SK-N-SH (cell line): ENCODE data around the gene AFF3. TPM values are rescaled to one million over a fixed set of nuclear protein-coding genes. Genes with fewer than 3 reads are reported as not detected.

Experiments used
- CTCF ChIA-PET: fragments of 300-600, 350-600 bp; formaldehyde crosslinking; extraction: SDS; loops from one replicate; lab custom pipeline; 2021; lab: Yijun Ruan, JAX
- POLR2A ChIA-PET: fragments of 350-600 bp; sonication (Branson Sonifier 250); formaldehyde crosslinking; extraction: SDS; loops from one replicate; lab custom pipeline; 2020; ENCODE audit warnings: antibody characterized with exemption, inconsistent platforms; lab: Yijun Ruan, JAX
- DNase-seq: peaks from one replicate; pipeline ENCODE4 v3.0.0; 2012
- H2AFZ ChIP-seq: fragments of 200-600 bp; sonication (generic); 2 replicates; pipeline ENCODE4 v1.8.1; 2016; ENCODE audit warnings: antibody characterized with exemption, mild to moderate bottlenecking, low read depth
- H3F3A ChIP-seq: fragments of 200-600 bp; sonication (generic); replicated peaks from 2 replicates; pipeline ENCODE3; 2016; ENCODE audit warnings: antibody characterized with exemption, mild to moderate bottlenecking; ENCODE audit not compliant: insufficient read depth
- H3K27ac ChIP-seq, 2 experiments: fragments of 200-500 bp in 1 of 2; fragments of 200-600 bp in 1 of 2; sonication (Bioruptor generic) in 1 of 2; sonication (generic), shearing (Covaris generic) in 1 of 2; 2 replicates each; pipeline versions ENCODE4 v1.5.1 to v1.6.1; 2014 to 2016; ENCODE audit warnings: low read depth in 2 of 2, inconsistent platforms in 1 of 2, low read length in 1 of 2, mild to moderate bottlenecking in 1 of 2, mixed read lengths in 1 of 2
- H3K27me3 ChIP-seq: fragments of 200-600 bp; sonication (generic), shearing (Covaris generic); 2 replicates; pipeline ENCODE4 v1.6.1; 2016; ENCODE audit warnings: mixed run types; ENCODE audit not compliant: insufficient read depth
- H3K36me3 ChIP-seq, 2 experiments: fragments of 200-500 bp in 1 of 2; fragments of 200-600 bp in 1 of 2; sonication (Bioruptor generic) in 1 of 2; sonication (generic) in 1 of 2; replicated peaks in 1 of 2; 2 replicates each; pipeline versions ENCODE3 to v1.5.1; 2014 to 2016; ENCODE audit warnings: low read length in 1 of 2, mild to moderate bottlenecking in 1 of 2; ENCODE audit not compliant: insufficient read depth in 2 of 2, control insufficient read depth in 1 of 2
- H3K4me1 ChIP-seq, 2 experiments: fragments of 200-500 bp in 1 of 2; fragments of 200-600 bp in 1 of 2; sonication (Bioruptor generic) in 1 of 2; sonication (generic), shearing (Covaris generic) in 1 of 2; 2 replicates each; pipeline versions ENCODE4 v1.5.1 to v1.6.1; 2014 to 2016; ENCODE audit warnings: low read depth in 1 of 2, low read length in 1 of 2, mixed run types in 1 of 2; ENCODE audit not compliant: insufficient read depth in 2 of 2, control insufficient read depth in 1 of 2
- H3K4me2 ChIP-seq: fragments of 200-600 bp; sonication (generic), shearing (Covaris generic); 2 replicates; pipeline ENCODE4 v1.6.1; 2017; ENCODE audit warnings: mixed run types
- H3K4me3 ChIP-seq, 2 experiments: fragments of 200-500 bp in 1 of 2; fragments of 200-600 bp in 1 of 2; sonication (Bioruptor generic) in 1 of 2; sonication (generic), shearing (Covaris generic) in 1 of 2; 2 replicates each; pipeline versions ENCODE4 v1.5.1 to v1.8.1; 2014 to 2016; ENCODE audit warnings: low read depth in 2 of 2, inconsistent platforms in 1 of 2, low read length in 1 of 2, mild to moderate bottlenecking in 1 of 2, mixed read lengths in 1 of 2, moderate library complexity in 1 of 2
- H3K79me2 ChIP-seq: fragments of 200-600 bp; sonication (generic); 2 replicates; pipeline ENCODE4 v1.8.1; 2017; ENCODE audit warnings: mild to moderate bottlenecking; ENCODE audit not compliant: insufficient read depth
- H3K9ac ChIP-seq: fragments of 200-600 bp; sonication (generic); 2 replicates; pipeline ENCODE4 v1.6.1; 2017; ENCODE audit warnings: mixed run types
- H3K9me2 ChIP-seq: fragments of 200-600 bp; sonication (generic); 2 replicates; pipeline ENCODE4 v1.6.1; 2017; ENCODE audit warnings: mixed run types
- H3K9me3 ChIP-seq: fragments of 200-600 bp; sonication (generic); 2 replicates; pipeline ENCODE4 v1.6.1; 2017; ENCODE audit warnings: mixed run types, mild to moderate bottlenecking, moderate library complexity
- H4K20me1 ChIP-seq: fragments of 200-600 bp; sonication (generic); 2 replicates; pipeline ENCODE4 v1.6.1; 2017; ENCODE audit warnings: mild to moderate bottlenecking, mixed run types; ENCODE audit not compliant: insufficient read depth
- CTCF ChIP-seq: fragments of 200-600 bp; sonication (generic); IDR thresholded peaks from 2 replicates; pipeline ENCODE4 v1.6.1; 2017; ENCODE audit warnings: antibody characterized with exemption, mild to moderate bottlenecking, moderate library complexity
- ELF1 ChIP-seq: IDR thresholded peaks from 2 replicates; pipeline ENCODE4 v1.4.0; 2012
- FOXM1 ChIP-seq: IDR thresholded peaks from 2 replicates; pipeline ENCODE4 v1.4.0; 2012; ENCODE audit warnings: low read depth, mild to moderate bottlenecking
- JUND ChIP-seq: IDR thresholded peaks from 2 replicates; pipeline ENCODE4 v1.4.0; 2012
- MAX ChIP-seq: IDR thresholded peaks from 2 replicates; pipeline ENCODE4 v1.4.0; 2012; ENCODE audit warnings: low read depth
- PBX3 ChIP-seq: IDR thresholded peaks from 2 replicates; pipeline ENCODE4; 2012
- POLR2AphosphoS5 ChIP-seq: IDR thresholded peaks from 2 replicates; pipeline ENCODE4 v1.6.1; 2012; ENCODE audit warnings: low read depth, low read length
- RCOR1 ChIP-seq: fragments of 150-350 bp; IDR thresholded peaks from 2 replicates; pipeline ENCODE4 v1.6.1; 2017; ENCODE audit warnings: antibody characterized with exemption, low read length
- RXRA ChIP-seq: IDR thresholded peaks from 2 replicates; pipeline ENCODE4 v1.4.0; 2012; ENCODE audit warnings: low read depth, mild to moderate bottlenecking, borderline replicate concordance
- SIN3A ChIP-seq: IDR thresholded peaks from 2 replicates; pipeline ENCODE4 v1.6.1; 2012; ENCODE audit warnings: low read depth, mild to moderate bottlenecking, low read length, moderate library complexity, borderline replicate concordance
- SMC3 ChIP-seq: IDR thresholded peaks from 2 replicates; pipeline ENCODE4 v1.6.1; 2012; ENCODE audit warnings: low read depth, low read length, improper control_type of control experiment
- TAF1 ChIP-seq: IDR thresholded peaks from 2 replicates; pipeline ENCODE4 v1.6.1; 2012; ENCODE audit warnings: low read depth, mild to moderate bottlenecking, low read length, moderate library complexity, borderline replicate concordance
- TCF12 ChIP-seq: IDR thresholded peaks from 2 replicates; pipeline ENCODE4 v1.4.0; 2012
- TEAD4 ChIP-seq: IDR thresholded peaks from 2 replicates; pipeline ENCODE4 v1.4.0; 2012; ENCODE audit warnings: mild to moderate bottlenecking, borderline replicate concordance; ENCODE audit not compliant: insufficient read depth
- USF1 ChIP-seq: IDR thresholded peaks from 2 replicates; pipeline ENCODE4 v1.4.0; 2012; ENCODE audit warnings: low read depth, borderline replicate concordance
- USF2 ChIP-seq: fragments of 150-350 bp; IDR thresholded peaks from 2 replicates; pipeline ENCODE4 v1.6.1; 2017; ENCODE audit warnings: antibody characterized with exemption, low read length, low read depth, borderline replicate concordance
- YY1 ChIP-seq: IDR thresholded peaks from 2 replicates; pipeline ENCODE4 v1.4.0; 2012; ENCODE audit warnings: low read depth, mild to moderate bottlenecking
- ZBTB33 ChIP-seq: IDR thresholded peaks from 2 replicates; pipeline ENCODE4 v1.4.0; 2012; ENCODE audit warnings: low read depth, borderline replicate concordance
- WGBS: methylation state at CpG from one replicate; pipeline ENCODE4 v1.1.6; 2017; ENCODE audit warnings: low lambda C conversion rate; 5-methylcytosine and 5-hydroxymethylcytosine counted together
- polyA plus RNA-seq, 3 experiments: library from polyadenylated mRNA; depleted of rRNA; stranded (reverse); fragments of >200 nt; gene quantifications; 2 replicates each; pipeline ENCODE4 v1.2.3, GENCODE V29; 2012

Gene AFF3
- polyA plus RNA-seq, 1 of the 3 experiments (the other 2 are of a cell fraction) = 0.36 TPM

- TF ChIP-seq SMC3 (no peak), CTCF (no peak), SIN3A (no peak), PBX3 (no peak), MAX (no peak), TAF1 (no peak), YY1 (no peak), RCOR1 (no peak), JUND (no peak), POLR2AphosphoS5 (no peak), USF1 (no peak), ELF1 (no peak), FOXM1 (no peak), ZBTB33 (no peak), USF2 (no peak), TEAD4 (no peak), RXRA (no peak), TCF12 (no peak)
- Histone ChIP-seq H3K9me3 (no peaks in the 10 kb centered on the region), H3K27ac (no peak overlapping the region), H3K9ac (no peak overlapping the region), H3K4me2 (no peak overlapping the region), H3K4me3 (no peak overlapping the region), H3F3A (no peaks in the 10 kb centered on the region), H3K4me1 (no peaks in the 10 kb centered on the region; a peak in 2 of 4 replicates), H3K9me2 (no peaks in the 10 kb centered on the region), H3K27me3 (no peaks in the 10 kb centered on the region), H4K20me1 (no peaks in the 10 kb centered on the region), H3K36me3 (no peaks in the 10 kb centered on the region), H2AFZ (no peak overlapping the region), H3K79me2 (no peaks in the 10 kb centered on the region)
- ChIA-PET CTCF (no interaction called here), POLR2A (no interaction called here)
- WGBS = 69% methylated on average over 5 of the region's 5 CpGs
- no peak for DNase-seq
These were observed 91.1 kb downstream of the AFF3 start for GRCh38 chr2:100051253-100051652.
